Endodermal cell (in vitro differentiated cells): ENCODE results near the gene ANGPTL1. TPM values are rescaled to one million over a fixed set of nuclear protein-coding genes. Genes with fewer than 3 reads are reported as not detected.

Experiments used
- DNase-seq: peaks from one replicate; pipeline ENCODE4 v3.0.0-alpha.2; 2017
- H3K27ac ChIP-seq: 2 replicates; pipeline ENCODE4 v1.5.1; 2013; ENCODE audit warnings: mild to moderate bottlenecking, low read depth, low read length, moderate library complexity
- H3K27me3 ChIP-seq: 2 replicates; pipeline ENCODE4 v1.6.1; 2013; ENCODE audit warnings: mild to moderate bottlenecking, low read length, moderate library complexity; ENCODE audit not compliant: insufficient read depth, control insufficient read depth, poor library complexity, severe bottlenecking
- H3K36me3 ChIP-seq: 2 replicates; pipeline ENCODE4 v1.7.0; 2013; ENCODE audit warnings: mild to moderate bottlenecking, low read length, moderate library complexity; ENCODE audit not compliant: control insufficient read depth, insufficient read depth
- H3K4me1 ChIP-seq: one replicate; pipeline ENCODE4 v1.7.0; 2013; ENCODE audit warnings: low read length; ENCODE audit not compliant: control insufficient read depth, insufficient read depth
- H3K4me3 ChIP-seq: 2 replicates; pipeline ENCODE4 v1.5.1; 2013; ENCODE audit warnings: mild to moderate bottlenecking, low read length, moderate library complexity
- H3K9ac ChIP-seq: 2 replicates; pipeline ENCODE4 v1.6.1; 2013; ENCODE audit warnings: mild to moderate bottlenecking, low read length, moderate library complexity; ENCODE audit not compliant: poor library complexity, severe bottlenecking; ENCODE audit errors: extremely low read depth
- H3K9me3 ChIP-seq: 2 replicates; pipeline ENCODE4 v1.6.1; 2013; ENCODE audit warnings: mild to moderate bottlenecking, low read length, moderate library complexity; ENCODE audit not compliant: control insufficient read depth
- H3K27ac Mint-ChIP-seq: 2 replicates; pipeline ENCODE4 v1.8.0; 2020; ENCODE audit warnings: mixed read lengths
- H3K27me3 Mint-ChIP-seq: 2 replicates; pipeline ENCODE4 v1.8.0; 2021; ENCODE audit warnings: mild to moderate bottlenecking, mixed read lengths; ENCODE audit not compliant: insufficient read depth
- H3K36me3 Mint-ChIP-seq: 2 replicates; pipeline ENCODE4 v1.8.0; 2020; ENCODE audit warnings: low read depth, mixed read lengths
- H3K4me1 Mint-ChIP-seq: 2 replicates; pipeline ENCODE4 v1.8.0; 2020; ENCODE audit warnings: mixed read lengths
- H3K4me3 Mint-ChIP-seq: 2 replicates; pipeline ENCODE4 v1.8.0; 2020; ENCODE audit warnings: mild to moderate bottlenecking, moderate library complexity, mixed read lengths
- H3K9me3 Mint-ChIP-seq: 2 replicates; pipeline ENCODE4 v1.8.0; 2020; ENCODE audit warnings: mild to moderate bottlenecking, mixed read lengths
- CTCF ChIP-seq: fragments of 200-600 bp; sonication (generic); conservative IDR thresholded peaks from 2 replicates; pipeline ENCODE4 v1.5.0; 2021; ENCODE audit warnings: antibody characterized with exemption, mild to moderate bottlenecking
- WGBS, 2 experiments: methylation state at CpG; one replicate each; pipeline versions ENCODE4 v1.1.5 to v1.1.7; 2013; ENCODE audit warnings: missing lambda C conversion rate in 2 of 2, mixed read lengths in 1 of 2; ENCODE audit not compliant: insufficient coverage in 1 of 2, insufficient read length in 1 of 2; 5-methylcytosine and 5-hydroxymethylcytosine counted together
- total RNA-seq, 2 donors: library from RNA; stranded (reverse); fragmentation: NEBNext Ultra II Directional in 1 of 2; extraction: Animal tissue kit (Norgen Biotek cat#: 25700) in 1 of 2; gene quantifications; 2 replicates in 1 of 2; 3 replicates in 1 of 2; pipeline ENCODE4 v1.2.1, GENCODE V29; 2021

ANGPTL1 gene
- total RNA-seq, 2 donors from 2014 or later: not detected

- H3K9me3 ChIP-seq: no peaks in the 10 kb centered on the region
- Mint-ChIP-seq H3K27me3 (no peaks in the 10 kb centered on the region), H3K4me3 (no peak overlapping the region), H3K36me3 (peaks cover 51% of the 10 kb centered on the region), H3K4me1 (peaks cover 9% of the 10 kb centered on the region), H3K27ac (no peak overlapping the region), H3K9me3 (peaks cover 3% of the 10 kb centered on the region)
- peaks cover 50% of the 10 kb centered on the region for H3K36me3 ChIP-seq
- H3K9ac ChIP-seq: no peak overlapping the region
- no peak overlapping the region for H3K4me3 ChIP-seq
- no peak for DNase-seq
- H3K4me1 ChIP-seq: no peaks in the 10 kb centered on the region
- no peak overlapping the region for H3K27ac ChIP-seq
- whole genome bisulfite sequencing, 2 experiments: 100% methylated on average over 1 of the region's 1 CpG; no CpG with 5 or more reads in 1 of the 2 experiments
- TF ChIP-seq CTCF: no peak
- no peaks in the 10 kb centered on the region for H3K27me3 ChIP-seq
These were observed 39.1 kb upstream of the ANGPTL1 start for GRCh38 chr1:178910023-178910422.

- no peak for TF ChIP-seq CTCF
- Histone ChIP-seq H3K27ac (no peak overlapping the region), H3K36me3 (peaks cover 41% of the 10 kb centered on the region), H3K4me1 (no peaks in the 10 kb centered on the region), H3K27me3 (no peaks in the 10 kb centered on the region), H3K4me3 (no peak overlapping the region), H3K9me3 (peaks cover 3% of the 10 kb centered on the region), H3K9ac (no peak overlapping the region)
- 88 to 100% methylated on average over 1 of the region's 1 CpG for WGBS, 2 experiments
- no peak for DNase-seq
- Mint-ChIP-seq H3K9me3 (peaks cover 6% of the 10 kb centered on the region), H3K4me1 (peaks cover 9% of the 10 kb centered on the region), H3K4me3 (no peak overlapping the region), H3K27ac (no peak overlapping the region), H3K36me3 (peaks cover 56% of the 10 kb centered on the region), H3K27me3 (no peaks in the 10 kb centered on the region)
These were observed 37.5 kb upstream of the ANGPTL1 start for GRCh38 chr1:178908358-178908757.

DNA sequence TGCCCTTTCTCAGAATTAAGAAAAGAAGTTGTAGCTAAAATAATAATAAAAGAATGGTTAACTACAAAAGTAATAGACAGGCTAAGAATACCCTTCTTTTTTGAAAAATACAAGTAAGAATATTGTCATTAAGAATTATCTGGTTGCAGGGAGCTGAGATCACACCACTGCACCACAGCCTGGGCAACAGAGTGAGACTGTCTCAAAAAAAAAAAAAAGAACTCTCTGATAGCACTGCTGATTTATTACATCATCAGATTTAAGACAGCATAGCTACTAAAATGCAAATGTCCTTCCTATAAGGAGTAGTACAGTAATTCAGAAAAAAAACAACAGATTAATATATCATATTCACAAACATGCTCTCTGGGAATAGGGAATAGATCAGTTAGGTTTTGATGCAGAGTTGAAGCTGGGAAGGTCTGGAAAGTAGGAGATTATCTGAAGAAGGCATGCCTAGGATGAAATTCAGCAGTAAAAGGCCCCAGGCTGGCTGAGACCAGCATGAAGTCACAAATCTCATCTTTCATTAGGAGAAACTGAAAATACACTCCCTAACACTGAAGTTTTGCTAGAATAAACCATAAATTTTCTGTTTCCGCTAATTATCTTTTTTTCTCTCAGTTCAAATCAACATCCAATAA, 30.7 kb upstream of the ANGPTL1 start:
- Histone ChIP-seq H3K9ac (no peak overlapping the region), H3K27me3 (no peaks in the 10 kb centered on the region), H3K36me3 (peaks cover 63% of the 10 kb centered on the region), H3K9me3 (peaks cover 9% of the 10 kb centered on the region), H3K4me3 (no peak overlapping the region), H3K4me1 (no peaks in the 10 kb centered on the region), H3K27ac (no peak overlapping the region)
- no peak for TF ChIP-seq CTCF
- no peak overlapping the region for H3K4me3 Mint-ChIP-seq
- DNase-seq: no peak
- WGBS, 2 experiments: 100% methylated on average over 1 of the region's 1 CpG; no CpG with 5 or more reads in 1 of the 2 experiments
- no peaks in the 10 kb centered on the region for H3K4me1 Mint-ChIP-seq
- H3K9me3 Mint-ChIP-seq: peaks cover 12% of the 10 kb centered on the region
- H3K27ac Mint-ChIP-seq: no peak overlapping the region
- no peaks in the 10 kb centered on the region for H3K27me3 Mint-ChIP-seq
- H3K36me3 Mint-ChIP-seq: peaks cover 47% of the 10 kb centered on the region
